ENCODE data around the gene SNTN. TPM values are rescaled to one million over a fixed set of nuclear protein-coding genes. Genes with fewer than 3 reads are reported as not detected.

The SNTN gene
- total and polyA plus RNA-seq, 5 donors from 2014 or later: not detected

DNA sequence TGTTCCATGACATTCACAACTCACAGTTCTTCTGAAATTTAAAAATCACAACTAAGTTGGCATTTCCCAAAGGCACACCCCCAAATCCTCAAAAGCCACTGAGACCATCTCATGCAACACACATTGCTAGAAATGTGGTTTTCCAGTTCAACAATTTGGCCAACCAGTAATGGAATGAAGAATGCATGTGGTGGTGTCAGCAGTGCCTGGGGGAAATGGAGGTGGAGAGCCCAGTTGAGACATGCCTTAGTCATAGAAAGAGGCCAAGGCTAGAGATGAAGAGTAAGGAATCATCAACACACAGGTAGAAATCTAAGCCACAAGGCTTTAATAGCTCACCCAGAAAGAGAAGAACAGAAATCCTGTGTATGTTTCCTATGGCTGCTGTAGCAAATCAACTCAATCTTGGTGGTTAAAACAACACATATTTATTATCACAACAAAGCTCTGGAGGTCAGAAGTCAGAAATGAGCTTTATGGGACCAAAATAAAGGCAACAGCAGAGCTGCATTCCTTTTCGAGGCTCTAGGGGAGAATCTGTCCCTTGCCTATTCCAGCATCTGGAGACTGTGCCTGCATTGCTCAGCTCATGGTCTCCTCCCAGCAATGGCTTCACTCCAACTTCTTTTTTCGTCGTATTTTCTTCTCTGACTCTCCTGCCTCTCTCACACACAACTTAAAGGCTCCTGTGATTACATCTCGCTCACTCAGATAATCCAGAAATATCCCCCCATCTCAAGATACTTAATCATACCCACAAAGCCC is 54.0 kb downstream of the SNTN start:
- no peaks in the 10 kb centered on the region for H3K36me3 Mint-ChIP-seq
- DNase-seq (no peak), ATAC-seq (ENCODE audit: low read depth in 2 of 2) (no peak)
- no peaks in the 10 kb centered on the region for H3K27me3 Mint-ChIP-seq
- H3K27ac Mint-ChIP-seq: no peak overlapping the region
- Histone ChIP-seq H3K36me3 (ENCODE audit: control insufficient read depth, insufficient read depth, low read length) (no peaks in the 10 kb centered on the region), H3K27ac (ENCODE audit: insufficient read depth, low read length, poor library complexity, severe bottlenecking) (no peak overlapping the region), H3K4me1 (ENCODE audit: control insufficient read depth, insufficient read depth, low read length, poor library complexity, severe bottlenecking) (no peaks in the 10 kb centered on the region), H3K9me3 (ENCODE audit: control insufficient read depth in 2 of 2, low read length in 2 of 2) (no peaks in the 10 kb centered on the region), H3K4me3 (ENCODE audit: low read depth, low read length) (no peak overlapping the region), H3K27me3 (ENCODE audit: control insufficient read depth, insufficient read depth, low read length) (no peaks in the 10 kb centered on the region)
- no peaks in the 10 kb centered on the region for H3K4me1 Mint-ChIP-seq
- peaks cover 0 to 2% (median 0%) of the 10 kb centered on the region in 7 donors for H3K9me3 Mint-ChIP-seq
- H3K4me3 Mint-ChIP-seq: no peak overlapping the region

DNA sequence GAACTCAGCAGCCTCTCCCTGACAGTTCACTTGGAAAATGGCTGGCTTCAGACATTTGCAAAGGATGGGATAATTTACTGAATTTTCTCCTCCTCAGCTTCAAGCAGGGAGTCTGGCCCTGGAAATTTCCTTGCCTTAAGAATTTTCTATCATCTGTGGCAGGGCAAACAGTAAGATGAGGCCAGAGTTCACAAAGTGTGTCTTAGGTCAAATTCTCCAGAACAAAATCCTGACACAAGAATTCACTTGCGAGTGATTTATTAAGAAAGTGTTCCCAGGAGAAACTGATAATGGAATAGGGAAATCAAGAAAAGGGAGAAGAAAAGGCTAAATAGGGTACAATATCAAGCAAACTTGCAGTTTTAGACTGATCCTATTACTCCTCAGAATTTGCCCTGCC is 55.3 kb downstream of the SNTN start:
- ATAC-seq (ENCODE audit: low read depth in 2 of 2) (no peak), DNase-seq (no peak)
- Mint-ChIP-seq H3K27ac (no peak overlapping the region), H3K27me3 (no peaks in the 10 kb centered on the region), H3K36me3 (no peaks in the 10 kb centered on the region), H3K4me3 (no peak overlapping the region), H3K4me1 (no peaks in the 10 kb centered on the region), H3K9me3 (no peaks in the 10 kb centered on the region)
- no peaks in the 10 kb centered on the region for H3K9me3 ChIP-seq (ENCODE audit: control insufficient read depth in 2 of 2, low read length in 2 of 2)
- no peaks in the 10 kb centered on the region for H3K36me3 ChIP-seq (ENCODE audit: control insufficient read depth, insufficient read depth, low read length)
- no peak overlapping the region for H3K4me3 ChIP-seq (ENCODE audit: low read depth, low read length)
- H3K4me1 ChIP-seq (ENCODE audit: control insufficient read depth, insufficient read depth, low read length, poor library complexity, severe bottlenecking): no peaks in the 10 kb centered on the region
- no peaks in the 10 kb centered on the region for H3K27me3 ChIP-seq (ENCODE audit: control insufficient read depth, insufficient read depth, low read length)
- no peak overlapping the region for H3K27ac ChIP-seq (ENCODE audit: insufficient read depth, low read length, poor library complexity, severe bottlenecking)

DNA sequence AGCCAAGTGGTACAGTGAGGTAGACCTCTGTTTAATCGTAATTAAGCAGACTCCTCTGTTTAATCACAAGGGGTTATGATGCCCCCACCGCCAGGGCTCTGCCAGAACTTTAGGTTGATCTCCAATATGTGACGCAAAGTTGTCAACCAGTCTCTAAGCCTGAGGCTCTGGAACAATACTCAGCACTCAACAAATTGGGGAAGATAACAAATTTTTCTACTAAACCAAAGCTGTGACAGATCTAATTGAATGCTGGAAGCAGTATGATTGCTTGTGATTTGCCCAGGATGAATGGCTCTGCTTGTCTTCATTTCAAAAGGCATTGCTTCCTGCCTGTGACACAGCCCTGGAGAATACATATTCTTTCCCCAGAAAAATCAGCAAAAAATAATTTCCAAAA is 57.1 kb downstream of the SNTN start:
- no peaks in the 10 kb centered on the region for H3K36me3 ChIP-seq (ENCODE audit: control insufficient read depth, insufficient read depth, low read length)
- DNase-seq (no peak), ATAC-seq (ENCODE audit: low read depth in 2 of 2) (no peak)
- Mint-ChIP-seq H3K27ac (no peak overlapping the region), H3K27me3 (no peaks in the 10 kb centered on the region), H3K36me3 (no peaks in the 10 kb centered on the region), H3K4me3 (no peak overlapping the region), H3K9me3 (no peaks in the 10 kb centered on the region), H3K4me1 (no peaks in the 10 kb centered on the region)
- no peak overlapping the region for H3K4me3 ChIP-seq (ENCODE audit: low read depth, low read length)
- no peaks in the 10 kb centered on the region for H3K9me3 ChIP-seq (ENCODE audit: control insufficient read depth in 2 of 2, low read length in 2 of 2)
- H3K27ac ChIP-seq (ENCODE audit: insufficient read depth, low read length, poor library complexity, severe bottlenecking): no peak overlapping the region
- H3K27me3 ChIP-seq (ENCODE audit: control insufficient read depth, insufficient read depth, low read length): no peaks in the 10 kb centered on the region
- no peaks in the 10 kb centered on the region for H3K4me1 ChIP-seq (ENCODE audit: control insufficient read depth, insufficient read depth, low read length, poor library complexity, severe bottlenecking)

Other genes starting within 250 kb of the SNTN start
- not detected for gene C3orf49, start 166.6 kb downstream of the SNTN start, total RNA-seq
- gene C3orf49, start 166.6 kb downstream of the SNTN start, polyA plus RNA-seq: not detected
- gene THOC7, start 211.1 kb downstream of the SNTN start, total RNA-seq: 37.3 TPM
- 10 to 100 TPM; 73.8 to 96.7 (median 85.4) TPM for gene THOC7, start 211.1 kb downstream of the SNTN start, polyA plus RNA-seq
- gene ATXN7, start 211.2 kb downstream of the SNTN start, total RNA-seq: 249 TPM
- gene ATXN7, start 211.2 kb downstream of the SNTN start, polyA plus RNA-seq: 10 to 100 TPM; 20.0 to 28.7 (median 23.4) TPM

All from CD4-positive, CD25-positive, alpha-beta regulatory T cell (primary cell).